SK-N-SH (cell line): Measurements from ENCODE around the gene CHIC2. TPM values are rescaled to one million over a fixed set of nuclear protein-coding genes. Genes with fewer than 3 reads are reported as not detected.

Experiments
- CTCF ChIA-PET: fragments of 300-600, 350-600 bp; formaldehyde crosslinking; extraction: SDS; loops from one replicate; lab custom pipeline; 2021; lab: Yijun Ruan, JAX
- POLR2A ChIA-PET: fragments of 350-600 bp; sonication (Branson Sonifier 250); formaldehyde crosslinking; extraction: SDS; loops from one replicate; lab custom pipeline; 2020; ENCODE audit warnings: antibody characterized with exemption, inconsistent platforms; lab: Yijun Ruan, JAX
- DNase-seq: peaks from one replicate; pipeline ENCODE4 v3.0.0; 2012
- H2AFZ ChIP-seq: fragments of 200-600 bp; sonication (generic); 2 replicates; pipeline ENCODE4 v1.8.1; 2016; ENCODE audit warnings: antibody characterized with exemption, mild to moderate bottlenecking, low read depth
- H3F3A ChIP-seq: fragments of 200-600 bp; sonication (generic); replicated peaks from 2 replicates; pipeline ENCODE3; 2016; ENCODE audit warnings: antibody characterized with exemption, mild to moderate bottlenecking; ENCODE audit not compliant: insufficient read depth
- H3K27ac ChIP-seq, 2 experiments: fragments of 200-500 bp in 1 of 2; fragments of 200-600 bp in 1 of 2; sonication (Bioruptor generic) in 1 of 2; sonication (generic), shearing (Covaris generic) in 1 of 2; 2 replicates each; pipeline versions ENCODE4 v1.5.1 to v1.6.1; 2014 to 2016; ENCODE audit warnings: low read depth in 2 of 2, inconsistent platforms in 1 of 2, low read length in 1 of 2, mild to moderate bottlenecking in 1 of 2, mixed read lengths in 1 of 2
- H3K27me3 ChIP-seq: fragments of 200-600 bp; sonication (generic), shearing (Covaris generic); 2 replicates; pipeline ENCODE4 v1.6.1; 2016; ENCODE audit warnings: mixed run types; ENCODE audit not compliant: insufficient read depth
- H3K36me3 ChIP-seq, 2 experiments: fragments of 200-500 bp in 1 of 2; fragments of 200-600 bp in 1 of 2; sonication (Bioruptor generic) in 1 of 2; sonication (generic) in 1 of 2; replicated peaks in 1 of 2; 2 replicates each; pipeline versions ENCODE3 to v1.5.1; 2014 to 2016; ENCODE audit warnings: low read length in 1 of 2, mild to moderate bottlenecking in 1 of 2; ENCODE audit not compliant: insufficient read depth in 2 of 2, control insufficient read depth in 1 of 2
- H3K4me1 ChIP-seq, 2 experiments: fragments of 200-500 bp in 1 of 2; fragments of 200-600 bp in 1 of 2; sonication (Bioruptor generic) in 1 of 2; sonication (generic), shearing (Covaris generic) in 1 of 2; 2 replicates each; pipeline versions ENCODE4 v1.5.1 to v1.6.1; 2014 to 2016; ENCODE audit warnings: low read depth in 1 of 2, low read length in 1 of 2, mixed run types in 1 of 2; ENCODE audit not compliant: insufficient read depth in 2 of 2, control insufficient read depth in 1 of 2
- H3K4me2 ChIP-seq: fragments of 200-600 bp; sonication (generic), shearing (Covaris generic); 2 replicates; pipeline ENCODE4 v1.6.1; 2017; ENCODE audit warnings: mixed run types
- H3K4me3 ChIP-seq, 2 experiments: fragments of 200-500 bp in 1 of 2; fragments of 200-600 bp in 1 of 2; sonication (Bioruptor generic) in 1 of 2; sonication (generic), shearing (Covaris generic) in 1 of 2; 2 replicates each; pipeline versions ENCODE4 v1.5.1 to v1.8.1; 2014 to 2016; ENCODE audit warnings: low read depth in 2 of 2, inconsistent platforms in 1 of 2, low read length in 1 of 2, mild to moderate bottlenecking in 1 of 2, mixed read lengths in 1 of 2, moderate library complexity in 1 of 2
- H3K79me2 ChIP-seq: fragments of 200-600 bp; sonication (generic); 2 replicates; pipeline ENCODE4 v1.8.1; 2017; ENCODE audit warnings: mild to moderate bottlenecking; ENCODE audit not compliant: insufficient read depth
- H3K9ac ChIP-seq: fragments of 200-600 bp; sonication (generic); 2 replicates; pipeline ENCODE4 v1.6.1; 2017; ENCODE audit warnings: mixed run types
- H3K9me2 ChIP-seq: fragments of 200-600 bp; sonication (generic); 2 replicates; pipeline ENCODE4 v1.6.1; 2017; ENCODE audit warnings: mixed run types
- H3K9me3 ChIP-seq: fragments of 200-600 bp; sonication (generic); 2 replicates; pipeline ENCODE4 v1.6.1; 2017; ENCODE audit warnings: mixed run types, mild to moderate bottlenecking, moderate library complexity
- H4K20me1 ChIP-seq: fragments of 200-600 bp; sonication (generic); 2 replicates; pipeline ENCODE4 v1.6.1; 2017; ENCODE audit warnings: mild to moderate bottlenecking, mixed run types; ENCODE audit not compliant: insufficient read depth
- EZH2phosphoT487 ChIP-seq: fragments of 200-600 bp; sonication (generic); IDR thresholded peaks from 2 replicates; pipeline ENCODE4 v1.6.1; 2017; ENCODE audit warnings: low read depth, mixed run types, mild to moderate bottlenecking, antibody characterized with exemption, moderate library complexity, borderline replicate concordance
- FOSL2 ChIP-seq: IDR thresholded peaks from 2 replicates; pipeline ENCODE4 v1.4.0; 2012; ENCODE audit warnings: low read depth, mild to moderate bottlenecking, moderate library complexity, borderline replicate concordance
- GABPA ChIP-seq: IDR thresholded peaks from 2 replicates; pipeline ENCODE4 v1.4.0; 2012; ENCODE audit warnings: low read depth, mild to moderate bottlenecking
- IRF3 ChIP-seq: fragments of 150-350 bp; IDR thresholded peaks from 2 replicates; pipeline ENCODE4 v1.6.1; 2016; ENCODE audit warnings: mild to moderate bottlenecking, low read depth, low read length
- JUND ChIP-seq: IDR thresholded peaks from 2 replicates; pipeline ENCODE4 v1.4.0; 2012
- MAX ChIP-seq: IDR thresholded peaks from 2 replicates; pipeline ENCODE4 v1.4.0; 2012; ENCODE audit warnings: low read depth
- MEF2A ChIP-seq: IDR thresholded peaks from 2 replicates; pipeline ENCODE4 v1.4.0; 2012; ENCODE audit warnings: low read depth, borderline replicate concordance
- MXI1 ChIP-seq: IDR thresholded peaks from 2 replicates; pipeline ENCODE4 v1.6.1; 2012; ENCODE audit warnings: mild to moderate bottlenecking, low read depth, low read length, improper control_type of control experiment
- NRF1 ChIP-seq: IDR thresholded peaks from 2 replicates; pipeline ENCODE4 v1.6.1; 2012; ENCODE audit warnings: low read depth, mild to moderate bottlenecking, low read length
- PBX3 ChIP-seq: IDR thresholded peaks from 2 replicates; pipeline ENCODE4; 2012
- POLR2AphosphoS5 ChIP-seq: IDR thresholded peaks from 2 replicates; pipeline ENCODE4 v1.6.1; 2012; ENCODE audit warnings: low read depth, low read length
- RCOR1 ChIP-seq: fragments of 150-350 bp; IDR thresholded peaks from 2 replicates; pipeline ENCODE4 v1.6.1; 2017; ENCODE audit warnings: antibody characterized with exemption, low read length
- REST ChIP-seq: IDR thresholded peaks from 2 replicates; pipeline ENCODE4 v1.6.1; 2012; ENCODE audit warnings: mild to moderate bottlenecking, low read depth, low read length, moderate library complexity
- RFX5 ChIP-seq: IDR thresholded peaks from 2 replicates; pipeline ENCODE4 v1.6.1; 2012; ENCODE audit warnings: mild to moderate bottlenecking, improper control_type of control experiment, low read length
- SIN3A ChIP-seq: IDR thresholded peaks from 2 replicates; pipeline ENCODE4 v1.6.1; 2012; ENCODE audit warnings: low read depth, mild to moderate bottlenecking, low read length, moderate library complexity, borderline replicate concordance
- TEAD4 ChIP-seq: IDR thresholded peaks from 2 replicates; pipeline ENCODE4 v1.4.0; 2012; ENCODE audit warnings: mild to moderate bottlenecking, borderline replicate concordance; ENCODE audit not compliant: insufficient read depth
- USF2 ChIP-seq: fragments of 150-350 bp; IDR thresholded peaks from 2 replicates; pipeline ENCODE4 v1.6.1; 2017; ENCODE audit warnings: antibody characterized with exemption, low read length, low read depth, borderline replicate concordance
- ZBTB33 ChIP-seq: IDR thresholded peaks from 2 replicates; pipeline ENCODE4 v1.4.0; 2012; ENCODE audit warnings: low read depth, borderline replicate concordance
- WGBS: methylation state at CpG from one replicate; pipeline ENCODE4 v1.1.6; 2017; ENCODE audit warnings: low lambda C conversion rate; 5-methylcytosine and 5-hydroxymethylcytosine counted together
- polyA plus RNA-seq, 3 experiments: library from polyadenylated mRNA; depleted of rRNA; stranded (reverse); fragments of >200 nt; gene quantifications; 2 replicates each; pipeline ENCODE4 v1.2.3, GENCODE V29; 2012

The CHIC2 gene
- polyA plus RNA-seq, 1 of the 3 experiments (the other 2 are of a cell fraction), result 26.8 TPM

GRCh38 chr4:54056360-54056759 is 8.0 kb downstream of the CHIC2 start:
- Histone ChIP-seq H3K9ac (no peak overlapping the region), H3K9me3 (no peaks in the 10 kb centered on the region), H3K9me2 (no peaks in the 10 kb centered on the region), H3K4me1 (peaks cover 0 to 12% of the 10 kb centered on the region in 2 experiments; a peak in 3 of 4 replicates), H3K4me3 (no peak overlapping the region), H2AFZ (no peak overlapping the region), H3K27me3 (no peaks in the 10 kb centered on the region), H3K36me3 (peaks cover 13 to 31% of the 10 kb centered on the region in 2 experiments), H3K79me2 (peaks cover 100% of the 10 kb centered on the region), H3F3A (peaks cover 9% of the 10 kb centered on the region), H3K4me2 (no peak overlapping the region), H3K27ac (no peak overlapping the region), H4K20me1 (peaks cover 95% of the 10 kb centered on the region)
- DNase-seq, result no peak
- POLR2A ChIA-PET, result no interaction called here
- TF ChIP-seq RCOR1, result no peak
- CTCF ChIA-PET, result interaction anchor here (1.4 to 3.8 kb wide), 4 partner anchors 66 to 178 kb away, joined by 4 to 11 read pairs (median 4); no protein-coding TSS in a partner anchor

GRCh38 chr4:54055494-54055893 is 8.9 kb downstream of the CHIC2 start:
- H2AFZ ChIP-seq, result no peak overlapping the region
- H3K9ac ChIP-seq, result no peak overlapping the region
- H3K36me3 ChIP-seq, result peaks cover 9 to 23% of the 10 kb centered on the region in 2 experiments
- no peaks in the 10 kb centered on the region for H3K9me2 ChIP-seq
- TF ChIP-seq ZBTB33 (no peak), REST (no peak), JUND (no peak), FOSL2 (no peak), EZH2phosphoT487 (no peak), IRF3 (no peak), MXI1 (no peak), TEAD4 (no peak), POLR2AphosphoS5 (no peak), GABPA (no peak), SIN3A (no peak), MEF2A (no peak), RFX5 (no peak), USF2 (no peak), PBX3 (no peak), MAX (no peak), NRF1 (no peak)
- POLR2A ChIA-PET, result no interaction called here
- DNase-seq, result no peak
- no peak overlapping the region for H3K4me2 ChIP-seq
- H3F3A ChIP-seq, result peaks cover 14% of the 10 kb centered on the region
- no peak overlapping the region for H3K4me3 ChIP-seq
- CTCF ChIA-PET, result interaction anchor here (0.5 to 1.9 kb wide), 2 partner anchors 65 to 1211 kb away, joined by 3 to 4 read pairs; no protein-coding TSS in a partner anchor
- WGBS, result 94% methylated on average over 1 of the region's 1 CpG
- peaks cover 7 to 12% of the 10 kb centered on the region in 2 experiments for H3K4me1 ChIP-seq
- no peaks in the 10 kb centered on the region for H3K27me3 ChIP-seq
- H3K27ac ChIP-seq, result no peak overlapping the region
- no peaks in the 10 kb centered on the region for H3K9me3 ChIP-seq
- H3K79me2 ChIP-seq, result peaks cover 99% of the 10 kb centered on the region
- peaks cover 94% of the 10 kb centered on the region for H4K20me1 ChIP-seq
